SK-N-SH (cell line): ENCODE results near the gene GNG5. TPM values are rescaled to one million over a fixed set of nuclear protein-coding genes. Genes with fewer than 3 reads are reported as not detected.
A peak's percentile ranks its signal among the peaks of the same experiment; 100 is the strongest.

Source experiments
- CTCF ChIA-PET: fragments of 300-600, 350-600 bp; formaldehyde crosslinking; extraction: SDS; loops from one replicate; lab custom pipeline; 2021; lab: Yijun Ruan, JAX
- POLR2A ChIA-PET: fragments of 350-600 bp; sonication (Branson Sonifier 250); formaldehyde crosslinking; extraction: SDS; loops from one replicate; lab custom pipeline; 2020; ENCODE audit warnings: antibody characterized with exemption, inconsistent platforms; lab: Yijun Ruan, JAX
- DNase-seq: peaks from one replicate; pipeline ENCODE4 v3.0.0; 2012
- H2AFZ ChIP-seq: fragments of 200-600 bp; sonication (generic); 2 replicates; pipeline ENCODE4 v1.8.1; 2016; ENCODE audit warnings: antibody characterized with exemption, mild to moderate bottlenecking, low read depth
- H3F3A ChIP-seq: fragments of 200-600 bp; sonication (generic); replicated peaks from 2 replicates; pipeline ENCODE3; 2016; ENCODE audit warnings: antibody characterized with exemption, mild to moderate bottlenecking; ENCODE audit not compliant: insufficient read depth
- H3K27ac ChIP-seq, 2 experiments: fragments of 200-500 bp in 1 of 2; fragments of 200-600 bp in 1 of 2; sonication (Bioruptor generic) in 1 of 2; sonication (generic), shearing (Covaris generic) in 1 of 2; 2 replicates each; pipeline versions ENCODE4 v1.5.1 to v1.6.1; 2014 to 2016; ENCODE audit warnings: low read depth in 2 of 2, inconsistent platforms in 1 of 2, low read length in 1 of 2, mild to moderate bottlenecking in 1 of 2, mixed read lengths in 1 of 2
- H3K27me3 ChIP-seq: fragments of 200-600 bp; sonication (generic), shearing (Covaris generic); 2 replicates; pipeline ENCODE4 v1.6.1; 2016; ENCODE audit warnings: mixed run types; ENCODE audit not compliant: insufficient read depth
- H3K36me3 ChIP-seq, 2 experiments: fragments of 200-500 bp in 1 of 2; fragments of 200-600 bp in 1 of 2; sonication (Bioruptor generic) in 1 of 2; sonication (generic) in 1 of 2; replicated peaks in 1 of 2; 2 replicates each; pipeline versions ENCODE3 to v1.5.1; 2014 to 2016; ENCODE audit warnings: low read length in 1 of 2, mild to moderate bottlenecking in 1 of 2; ENCODE audit not compliant: insufficient read depth in 2 of 2, control insufficient read depth in 1 of 2
- H3K4me1 ChIP-seq, 2 experiments: fragments of 200-500 bp in 1 of 2; fragments of 200-600 bp in 1 of 2; sonication (Bioruptor generic) in 1 of 2; sonication (generic), shearing (Covaris generic) in 1 of 2; 2 replicates each; pipeline versions ENCODE4 v1.5.1 to v1.6.1; 2014 to 2016; ENCODE audit warnings: low read depth in 1 of 2, low read length in 1 of 2, mixed run types in 1 of 2; ENCODE audit not compliant: insufficient read depth in 2 of 2, control insufficient read depth in 1 of 2
- H3K4me2 ChIP-seq: fragments of 200-600 bp; sonication (generic), shearing (Covaris generic); 2 replicates; pipeline ENCODE4 v1.6.1; 2017; ENCODE audit warnings: mixed run types
- H3K4me3 ChIP-seq, 2 experiments: fragments of 200-500 bp in 1 of 2; fragments of 200-600 bp in 1 of 2; sonication (Bioruptor generic) in 1 of 2; sonication (generic), shearing (Covaris generic) in 1 of 2; 2 replicates each; pipeline versions ENCODE4 v1.5.1 to v1.8.1; 2014 to 2016; ENCODE audit warnings: low read depth in 2 of 2, inconsistent platforms in 1 of 2, low read length in 1 of 2, mild to moderate bottlenecking in 1 of 2, mixed read lengths in 1 of 2, moderate library complexity in 1 of 2
- H3K79me2 ChIP-seq: fragments of 200-600 bp; sonication (generic); 2 replicates; pipeline ENCODE4 v1.8.1; 2017; ENCODE audit warnings: mild to moderate bottlenecking; ENCODE audit not compliant: insufficient read depth
- H3K9ac ChIP-seq: fragments of 200-600 bp; sonication (generic); 2 replicates; pipeline ENCODE4 v1.6.1; 2017; ENCODE audit warnings: mixed run types
- H3K9me2 ChIP-seq: fragments of 200-600 bp; sonication (generic); 2 replicates; pipeline ENCODE4 v1.6.1; 2017; ENCODE audit warnings: mixed run types
- H3K9me3 ChIP-seq: fragments of 200-600 bp; sonication (generic); 2 replicates; pipeline ENCODE4 v1.6.1; 2017; ENCODE audit warnings: mixed run types, mild to moderate bottlenecking, moderate library complexity
- H4K20me1 ChIP-seq: fragments of 200-600 bp; sonication (generic); 2 replicates; pipeline ENCODE4 v1.6.1; 2017; ENCODE audit warnings: mild to moderate bottlenecking, mixed run types; ENCODE audit not compliant: insufficient read depth
- ELF1 ChIP-seq: IDR thresholded peaks from 2 replicates; pipeline ENCODE4 v1.4.0; 2012
- EP300 ChIP-seq, 2 experiments: IDR thresholded peaks; 2 replicates each; pipeline versions ENCODE4 v1.4.0 to v1.6.1; 2012; ENCODE audit warnings: borderline replicate concordance in 1 of 2, low read depth in 1 of 2, low read length in 1 of 2
- EZH2phosphoT487 ChIP-seq: fragments of 200-600 bp; sonication (generic); IDR thresholded peaks from 2 replicates; pipeline ENCODE4 v1.6.1; 2017; ENCODE audit warnings: low read depth, mixed run types, mild to moderate bottlenecking, antibody characterized with exemption, moderate library complexity, borderline replicate concordance
- FOSL2 ChIP-seq: IDR thresholded peaks from 2 replicates; pipeline ENCODE4 v1.4.0; 2012; ENCODE audit warnings: low read depth, mild to moderate bottlenecking, moderate library complexity, borderline replicate concordance
- FOXJ3 ChIP-seq: sonication (generic); formaldehyde crosslinking; IDR thresholded peaks from 2 replicates; pipeline ENCODE4 v1.5.1; 2020; ENCODE audit warnings: mild to moderate bottlenecking, missing genetic modification reagents
- FOXM1 ChIP-seq: IDR thresholded peaks from 2 replicates; pipeline ENCODE4 v1.4.0; 2012; ENCODE audit warnings: low read depth, mild to moderate bottlenecking
- GATA2 ChIP-seq: sonication (generic); formaldehyde crosslinking; IDR thresholded peaks from 2 replicates; pipeline ENCODE4 v1.5.0; 2020; ENCODE audit warnings: mild to moderate bottlenecking, missing genetic modification reagents
- MXI1 ChIP-seq: IDR thresholded peaks from 2 replicates; pipeline ENCODE4 v1.6.1; 2012; ENCODE audit warnings: mild to moderate bottlenecking, low read depth, low read length, improper control_type of control experiment
- POLR2AphosphoS5 ChIP-seq: IDR thresholded peaks from 2 replicates; pipeline ENCODE4 v1.6.1; 2012; ENCODE audit warnings: low read depth, low read length
- RCOR1 ChIP-seq: fragments of 150-350 bp; IDR thresholded peaks from 2 replicates; pipeline ENCODE4 v1.6.1; 2017; ENCODE audit warnings: antibody characterized with exemption, low read length
- REST ChIP-seq: IDR thresholded peaks from 2 replicates; pipeline ENCODE4 v1.6.1; 2012; ENCODE audit warnings: mild to moderate bottlenecking, low read depth, low read length, moderate library complexity
- RFX5 ChIP-seq: IDR thresholded peaks from 2 replicates; pipeline ENCODE4 v1.6.1; 2012; ENCODE audit warnings: mild to moderate bottlenecking, improper control_type of control experiment, low read length
- RXRA ChIP-seq: IDR thresholded peaks from 2 replicates; pipeline ENCODE4 v1.4.0; 2012; ENCODE audit warnings: low read depth, mild to moderate bottlenecking, borderline replicate concordance
- SMC3 ChIP-seq: IDR thresholded peaks from 2 replicates; pipeline ENCODE4 v1.6.1; 2012; ENCODE audit warnings: low read depth, low read length, improper control_type of control experiment
- TAF1 ChIP-seq: IDR thresholded peaks from 2 replicates; pipeline ENCODE4 v1.6.1; 2012; ENCODE audit warnings: low read depth, mild to moderate bottlenecking, low read length, moderate library complexity, borderline replicate concordance
- TEAD4 ChIP-seq: IDR thresholded peaks from 2 replicates; pipeline ENCODE4 v1.4.0; 2012; ENCODE audit warnings: mild to moderate bottlenecking, borderline replicate concordance; ENCODE audit not compliant: insufficient read depth
- USF2 ChIP-seq: fragments of 150-350 bp; IDR thresholded peaks from 2 replicates; pipeline ENCODE4 v1.6.1; 2017; ENCODE audit warnings: antibody characterized with exemption, low read length, low read depth, borderline replicate concordance
- YY1 ChIP-seq: IDR thresholded peaks from 2 replicates; pipeline ENCODE4 v1.4.0; 2012; ENCODE audit warnings: low read depth, mild to moderate bottlenecking
- WGBS: methylation state at CpG from one replicate; pipeline ENCODE4 v1.1.6; 2017; ENCODE audit warnings: low lambda C conversion rate; 5-methylcytosine and 5-hydroxymethylcytosine counted together
- polyA plus RNA-seq, 3 experiments: library from polyadenylated mRNA; depleted of rRNA; stranded (reverse); fragments of >200 nt; gene quantifications; 2 replicates each; pipeline ENCODE4 v1.2.3, GENCODE V29; 2012

The GNG5 gene
- polyA plus RNA-seq, 1 of the 3 experiments (the other 2 are of a cell fraction), result 104 TPM

- peak overlapping the region; percentile 93 for H3K9ac ChIP-seq
- peak overlapping the region; percentile 94 to 99 for H3K27ac ChIP-seq
- H4K20me1 ChIP-seq, result peaks cover 32% of the 10 kb centered on the region
- H3K4me2 ChIP-seq, result peak overlapping the region; percentile 86
- H3K4me1 ChIP-seq, result peaks cover 8 to 19% of the 10 kb centered on the region in 2 experiments; a peak in 3 of 4 replicates
- peaks cover 2 to 12% of the 10 kb centered on the region in 2 experiments for H3K36me3 ChIP-seq
- peak; percentile 9 for DNase-seq
- 19% methylated on average over 19 of the region's 26 CpGs for WGBS
- CTCF ChIA-PET, result interaction anchor here (0.7 to 4.2 kb wide), 3 partner anchors 17 to 114 kb away, joined by 3 to 28 read pairs (median 3); no protein-coding TSS in a partner anchor
- H3F3A ChIP-seq, result peaks cover 7% of the 10 kb centered on the region
- no peak for TF ChIP-seq TAF1
- no peak for TF ChIP-seq FOXM1
- TF ChIP-seq FOSL2, result no peak
- no peak for TF ChIP-seq TEAD4
- no peak for TF ChIP-seq SMC3
- no peak for TF ChIP-seq GATA2
- TF ChIP-seq POLR2AphosphoS5, result no peak
- no peak for TF ChIP-seq REST
- TF ChIP-seq ELF1, result no peak
- TF ChIP-seq EP300 (IDR thresholded peaks at IDR 0.05; ENCODE audit: borderline replicate concordance in 1 of 2, low read depth in 1 of 2, low read length in 1 of 2), result no peak
- TF ChIP-seq RCOR1, result no peak
- TF ChIP-seq RFX5, result no peak
- TF ChIP-seq EZH2phosphoT487, result no peak
- TF ChIP-seq MXI1, result no peak
- no peak for TF ChIP-seq RXRA
- no peak for TF ChIP-seq FOXJ3
- no peak for TF ChIP-seq YY1
- no peak for TF ChIP-seq USF2
- POLR2A ChIA-PET, result interaction anchor here (0.6 to 1.9 kb wide), 5 partner anchors 29 to 182 kb away, joined by 3 to 12 read pairs (median 4); partner anchors contain the start of gene CTBS
- H3K27me3 ChIP-seq, result no peaks in the 10 kb centered on the region
- H3K4me3 ChIP-seq, result peak overlapping the region; percentile 71 to 81
- peaks cover 53% of the 10 kb centered on the region for H3K79me2 ChIP-seq
- H2AFZ ChIP-seq, result peak overlapping the region; percentile 81
- 0 out of 2 replicates have a peak, but pooled peaks cover 8% of the 10 kb centered on the region for H3K9me3 ChIP-seq
- no peaks in the 10 kb centered on the region for H3K9me2 ChIP-seq
Measured at GRCh38 chr1:84506729-84507453, 510 bp upstream of the GNG5 start.
